Kidney epithelial cell (primary cell): ENCODE data around the gene DDC. TPM values are rescaled to one million over a fixed set of nuclear protein-coding genes. Genes with fewer than 3 reads are reported as not detected.

Experiments used
- DNase-seq: peaks from one replicate; pipeline ENCODE4 v3.0.0-alpha.2; 2010; ENCODE audit warnings: low read depth
- H3K27me3 ChIP-seq: 2 replicates; pipeline ENCODE4 v1.6.0; 2011; ENCODE audit warnings: low read length; ENCODE audit not compliant: control insufficient read depth, insufficient read depth
- H3K36me3 ChIP-seq: 2 replicates; pipeline ENCODE4 v1.5.1; 2011; ENCODE audit warnings: low read length; ENCODE audit not compliant: control insufficient read depth, insufficient read depth
- H3K4me3 ChIP-seq: 2 replicates; pipeline ENCODE4 v1.5.1; 2011; ENCODE audit warnings: low read depth, mild to moderate bottlenecking, control low read depth, low read length
- CTCF ChIP-seq: IDR thresholded peaks from 2 replicates; pipeline ENCODE4 v1.5.1; 2011; ENCODE audit warnings: mild to moderate bottlenecking, moderate library complexity, low read length, control low read depth, inconsistent platforms; ENCODE audit not compliant: insufficient read depth, poor library complexity, severe bottlenecking
- total RNA-seq: library from RNA; depleted of rRNA; stranded (reverse); fragments of >200 nt; gene quantifications from 2 replicates; pipeline ENCODE4 v1.2.3, GENCODE V29; 2015

The DDC gene
- total RNA-seq, 1 donor from 2014 or later, result not detected

GRCh38 chr7:50418526-50419290 is 146.5 kb downstream of the DDC start:
- Histone ChIP-seq H3K36me3 (no peaks in the 10 kb centered on the region), H3K27me3 (no peaks in the 10 kb centered on the region), H3K4me3 (no peak overlapping the region)
- no peak for DNase-seq
- TF ChIP-seq CTCF, result no peak

- Histone ChIP-seq H3K27me3 (no peaks in the 10 kb centered on the region), H3K4me3 (no peak overlapping the region), H3K36me3 (no peaks in the 10 kb centered on the region)
- TF ChIP-seq CTCF, result peak; percentile 98
- DNase-seq, result peak; percentile 29
Measured at GRCh38 chr7:50418086-50418515, 147.1 kb downstream of the DDC start.

GRCh38 chr7:50416527-50417182 is 148.6 kb downstream of the DDC start:
- TF ChIP-seq CTCF, result no peak
- Histone ChIP-seq H3K27me3 (no peaks in the 10 kb centered on the region), H3K4me3 (no peak overlapping the region), H3K36me3 (no peaks in the 10 kb centered on the region)
- no peak for DNase-seq

GRCh38 chr7:50415844-50416364 is 149.3 kb downstream of the DDC start:
- no peak for TF ChIP-seq CTCF

GRCh38 chr7:50413561-50413960 is 151.6 kb downstream of the DDC start:
- no peak for TF ChIP-seq CTCF
- no peaks in the 10 kb centered on the region for H3K27me3 ChIP-seq
- H3K4me3 ChIP-seq, result no peak overlapping the region
- DNase-seq, result no peak
- no peaks in the 10 kb centered on the region for H3K36me3 ChIP-seq

More at GRCh38 chr7:50415844-50416364, 149.3 kb downstream of the DDC start:
- no peaks in the 10 kb centered on the region for H3K27me3 ChIP-seq
- no peak overlapping the region for H3K4me3 ChIP-seq
- no peak for DNase-seq
- H3K36me3 ChIP-seq, result no peaks in the 10 kb centered on the region
